C4-2B (cell line): ENCODE measurements around the gene WNT9B.

ENCODE experiments used
- H3K27ac ChIP-seq: fragments of 450-650 bp; 2 replicates; pipeline ENCODE4 v1.5.1; 2017
- CTCF ChIP-seq: fragments of 450-650 bp; conservative IDR thresholded peaks from 2 replicates; pipeline ENCODE4 v1.5.1; 2017; ENCODE audit warnings: mild to moderate bottlenecking
- ZFX ChIP-seq: fragments of 450-650 bp; IDR thresholded peaks from 2 replicates; pipeline ENCODE4 v1.6.1; 2017

WNT9B gene

GRCh38 chr17:46812624-46813318 lies 38.6 kb upstream of the WNT9B start:
- H3K27ac ChIP-seq: no peak overlapping the region

GRCh38 chr17:46813920-46814319 lies 37.5 kb upstream of the WNT9B start:
- H3K27ac ChIP-seq: no peak overlapping the region
- TF ChIP-seq CTCF: no peak
- TF ChIP-seq ZFX: no peak

More at GRCh38 chr17:46812624-46813318, 38.6 kb upstream of the WNT9B start:
- TF ChIP-seq ZFX (no peak), CTCF (no peak)

GRCh38 chr17:46814446-46814845 lies 36.9 kb upstream of the WNT9B start:
- no peak overlapping the region for H3K27ac ChIP-seq
- no peak for TF ChIP-seq ZFX
- no peak for TF ChIP-seq CTCF

GRCh38 chr17:46815474-46816353 lies 35.7 kb upstream of the WNT9B start:
- H3K27ac ChIP-seq: no peak overlapping the region
- no peak for TF ChIP-seq ZFX
- TF ChIP-seq CTCF: no peak

- TF ChIP-seq CTCF (no peak), ZFX (no peak)
- H3K27ac ChIP-seq: no peak overlapping the region
Measured at GRCh38 chr17:46817151-46817900, 34.1 kb upstream of the WNT9B start.

GRCh38 chr17:46817901-46818209 lies 33.5 kb upstream of the WNT9B start:
- TF ChIP-seq ZFX (no peak), CTCF (no peak)
- no peak overlapping the region for H3K27ac ChIP-seq
